ENCODE data around the gene MCTP1. TPM values are rescaled to one million over a fixed set of nuclear protein-coding genes. Genes with fewer than 3 reads are reported as not detected.

The MCTP1 gene
- total and polyA plus RNA-seq, 2 of the 13 experiments (the other 11 are each of a cell fraction or from before 2014, with no cell fraction given) = 0.15 to 0.48 TPM

DNA sequence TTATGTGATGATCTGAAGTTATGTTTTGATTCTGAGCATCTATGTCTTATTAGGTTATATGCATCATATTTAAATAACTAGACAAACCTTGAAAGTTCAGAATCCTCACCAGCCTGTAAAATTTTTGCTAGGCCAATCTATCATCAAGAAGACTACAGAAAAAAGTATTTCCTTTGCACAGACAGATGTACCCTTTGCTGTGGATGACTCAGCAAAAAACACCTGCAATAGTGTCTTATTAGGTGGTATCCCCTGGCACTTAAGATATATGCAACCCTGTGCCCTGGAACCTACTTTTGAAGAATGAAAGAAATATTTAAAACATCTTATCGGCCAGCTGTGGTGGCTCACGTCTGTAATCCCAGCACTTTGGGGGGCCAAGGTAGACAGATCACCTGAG is 535.9 kb downstream of the MCTP1 start:
- Histone ChIP-seq H3K36me3 (replicated peaks in 1 of 2; ENCODE audit: control insufficient read depth in 1 of 2, insufficient read depth in 2 of 2, low read length in 2 of 2) (no peaks in the 10 kb centered on the region), H3K4me1 (ENCODE audit: insufficient read depth, low read length) (no peaks in the 10 kb centered on the region), H3K4me2 (ENCODE audit: low read depth, low read length) (no peak overlapping the region), H3K9me3 (ENCODE audit: low read length) (no peaks in the 10 kb centered on the region), H3K27me3 (ENCODE audit: control insufficient read depth in 1 of 2, insufficient read depth in 2 of 2, low read length in 2 of 2) (no peaks in the 10 kb centered on the region), H3K4me3 (replicated peaks in 1 of 3; ENCODE audit: insufficient read depth in 1 of 3, low read depth in 2 of 3, low read length in 3 of 3) (no peak overlapping the region), H2AFZ (ENCODE audit: low read length) (no peak overlapping the region), H3K9ac (ENCODE audit: insufficient read depth, low read depth, low read length) (no peak overlapping the region), H3K79me2 (ENCODE audit: insufficient read depth, low read length) (no peaks in the 10 kb centered on the region), H4K20me1 (ENCODE audit: insufficient read depth, low read length) (no peaks in the 10 kb centered on the region), H3K27ac (ENCODE audit: extremely low read length, insufficient read depth, low read length) (no peak overlapping the region)
- POLR2A ChIA-PET = no interaction called here
- intact Hi-C loops (cut with micrococcal nuclease; ENCODE audit: unreplicated experiment) (no loop called here), in situ Hi-C loops (cut with HindIII; ENCODE audit: extremely low pct_ligation_motif_present, low pct_unique_long_range_greater_than_20kb) (no loop called here)
- FAIRE-seq (no peak), DNase-seq (ENCODE audit: low spot score) (no peak), ATAC-seq (no peak)
- BruUV-seq (replicated peaks) = no TSS peak
- CTCF ChIA-PET (ENCODE audit: low intra/inter-chr PET ratio, low total read pairs) = no interaction called here
- WGBS (ENCODE audit: low lambda C conversion rate) = 24% methylated on average over 2 of the region's 2 CpGs
- TF ChIP-seq PCBP1 (IDR thresholded peaks at IDR 0.05; ENCODE audit: borderline replicate concordance, low read depth, low read length) (no peak), ZNF850 (CRISPR knock-in tag; conservative IDR thresholded peaks at IDR 0.05) (no peak), SYNCRIP (IDR thresholded peaks at IDR 0.05; ENCODE audit: insufficient read depth, low read depth, low read length) (no peak), GATAD1 (CRISPR knock-in tag; IDR thresholded peaks at IDR 0.05) (no peak), ZNF460 (CRISPR knock-in tag; IDR thresholded peaks at IDR 0.05; ENCODE audit: borderline replicate concordance) (no peak), NFIB (CRISPR knock-in tag; IDR thresholded peaks at IDR 0.05; ENCODE audit: borderline replicate concordance) (no peak), ZNF652 (CRISPR knock-in tag; IDR thresholded peaks at IDR 0.05; ENCODE audit: borderline replicate concordance, low read depth) (no peak), SMARCC2 (IDR thresholded peaks at IDR 0.05) (no peak), NFE2L2 (IDR thresholded peaks at IDR 0.05; ENCODE audit: low read length) (peak; percentile 93), BRD4 (CRISPR knock-in tag; IDR thresholded peaks at IDR 0.05) (no peak), MAFF (IDR thresholded peaks at IDR 0.05; ENCODE audit: low read depth, low read length) (peak; percentile 67), ZEB1 (IDR thresholded peaks at IDR 0.05; ENCODE audit: insufficient replicate concordance, low read depth) (no peak), MAFK (conservative IDR thresholded peaks at IDR 0.05 in 1 of 2, IDR thresholded peaks at IDR 0.05 in 1 of 2; ENCODE audit: low read length in 2 of 2) (peak; percentile 66 to 81), ZKSCAN5 (CRISPR knock-in tag; IDR thresholded peaks at IDR 0.05) (no peak), ZNF496 (CRISPR knock-in tag; IDR thresholded peaks at IDR 0.05; ENCODE audit: insufficient replicate concordance) (no peak), POLR2AphosphoS5 (IDR thresholded peaks at IDR 0.05; ENCODE audit: low read depth, low read length) (no peak), ZNF510 (CRISPR knock-in tag; IDR thresholded peaks at IDR 0.05; ENCODE audit: low read depth) (no peak), CCDC6 (CRISPR knock-in tag; IDR thresholded peaks at IDR 0.05) (no peak), NFE2 (CRISPR knock-in tag; IDR thresholded peaks at IDR 0.05) (peak; percentile 23; the same call in 1 of the 2 replicates)
- TF ChIP-seq, protein P1, sequence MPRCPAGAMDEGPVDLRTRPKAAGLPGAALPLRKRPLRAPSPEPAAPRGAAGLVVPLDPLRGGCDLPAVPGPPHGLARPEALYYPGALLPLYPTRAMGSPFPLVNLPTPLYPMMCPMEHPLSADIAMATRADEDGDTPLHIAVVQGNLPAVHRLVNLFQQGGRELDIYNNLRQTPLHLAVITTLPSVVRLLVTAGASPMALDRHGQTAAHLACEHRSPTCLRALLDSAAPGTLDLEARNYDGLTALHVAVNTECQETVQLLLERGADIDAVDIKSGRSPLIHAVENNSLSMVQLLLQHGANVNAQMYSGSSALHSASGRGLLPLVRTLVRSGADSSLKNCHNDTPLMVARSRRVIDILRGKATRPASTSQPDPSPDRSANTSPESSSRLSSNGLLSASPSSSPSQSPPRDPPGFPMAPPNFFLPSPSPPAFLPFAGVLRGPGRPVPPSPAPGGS (CRISPR knock-in tag; IDR thresholded peaks at IDR 0.05) = no peak
- TF ChIP-seq, protein P2, sequence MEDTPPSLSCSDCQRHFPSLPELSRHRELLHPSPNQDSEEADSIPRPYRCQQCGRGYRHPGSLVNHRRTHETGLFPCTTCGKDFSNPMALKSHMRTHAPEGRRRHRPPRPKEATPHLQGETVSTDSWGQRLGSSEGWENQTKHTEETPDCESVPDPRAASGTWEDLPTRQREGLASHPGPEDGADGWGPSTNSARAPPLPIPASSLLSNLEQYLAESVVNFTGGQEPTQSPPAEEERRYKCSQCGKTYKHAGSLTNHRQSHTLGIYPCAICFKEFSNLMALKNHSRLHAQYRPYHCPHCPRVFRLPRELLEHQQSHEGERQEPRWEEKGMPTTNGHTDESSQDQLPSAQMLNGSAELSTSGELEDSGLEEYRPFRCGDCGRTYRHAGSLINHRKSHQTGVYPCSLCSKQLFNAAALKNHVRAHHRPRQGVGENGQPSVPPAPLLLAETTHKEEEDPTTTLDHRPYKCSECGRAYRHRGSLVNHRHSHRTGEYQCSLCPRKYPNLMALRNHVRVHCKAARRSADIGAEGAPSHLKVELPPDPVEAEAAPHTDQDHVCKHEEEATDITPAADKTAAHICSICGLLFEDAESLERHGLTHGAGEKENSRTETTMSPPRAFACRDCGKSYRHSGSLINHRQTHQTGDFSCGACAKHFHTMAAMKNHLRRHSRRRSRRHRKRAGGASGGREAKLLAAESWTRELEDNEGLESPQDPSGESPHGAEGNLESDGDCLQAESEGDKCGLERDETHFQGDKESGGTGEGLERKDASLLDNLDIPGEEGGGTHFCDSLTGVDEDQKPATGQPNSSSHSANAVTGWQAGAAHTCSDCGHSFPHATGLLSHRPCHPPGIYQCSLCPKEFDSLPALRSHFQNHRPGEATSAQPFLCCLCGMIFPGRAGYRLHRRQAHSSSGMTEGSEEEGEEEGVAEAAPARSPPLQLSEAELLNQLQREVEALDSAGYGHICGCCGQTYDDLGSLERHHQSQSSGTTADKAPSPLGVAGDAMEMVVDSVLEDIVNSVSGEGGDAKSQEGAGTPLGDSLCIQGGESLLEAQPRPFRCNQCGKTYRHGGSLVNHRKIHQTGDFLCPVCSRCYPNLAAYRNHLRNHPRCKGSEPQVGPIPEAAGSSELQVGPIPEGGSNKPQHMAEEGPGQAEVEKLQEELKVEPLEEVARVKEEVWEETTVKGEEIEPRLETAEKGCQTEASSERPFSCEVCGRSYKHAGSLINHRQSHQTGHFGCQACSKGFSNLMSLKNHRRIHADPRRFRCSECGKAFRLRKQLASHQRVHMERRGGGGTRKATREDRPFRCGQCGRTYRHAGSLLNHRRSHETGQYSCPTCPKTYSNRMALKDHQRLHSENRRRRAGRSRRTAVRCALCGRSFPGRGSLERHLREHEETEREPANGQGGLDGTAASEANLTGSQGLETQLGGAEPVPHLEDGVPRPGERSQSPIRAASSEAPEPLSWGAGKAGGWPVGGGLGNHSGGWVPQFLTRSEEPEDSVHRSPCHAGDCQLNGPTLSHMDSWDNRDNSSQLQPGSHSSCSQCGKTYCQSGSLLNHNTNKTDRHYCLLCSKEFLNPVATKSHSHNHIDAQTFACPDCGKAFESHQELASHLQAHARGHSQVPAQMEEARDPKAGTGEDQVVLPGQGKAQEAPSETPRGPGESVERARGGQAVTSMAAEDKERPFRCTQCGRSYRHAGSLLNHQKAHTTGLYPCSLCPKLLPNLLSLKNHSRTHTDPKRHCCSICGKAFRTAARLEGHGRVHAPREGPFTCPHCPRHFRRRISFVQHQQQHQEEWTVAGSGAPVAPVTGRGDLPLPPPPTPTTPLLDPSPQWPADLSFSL (CRISPR knock-in tag; IDR thresholded peaks at IDR 0.05) = no peak
